KOPT-K1 (cell line): Measurements from ENCODE around the gene FXYD6.

Experiments used
- H3K27ac ChIP-seq: fragments of 200-600 bp; sonication (generic); 2 replicates; pipeline ENCODE4 v1.5.1; 2016; ENCODE audit warnings: antibody characterized with exemption, mild to moderate bottlenecking, low read depth, low read length; ENCODE audit not compliant: poor library complexity, severe bottlenecking
- H3K36me3 ChIP-seq: fragments of 200-600 bp; sonication (generic); 2 replicates; pipeline ENCODE4 v1.5.1; 2017; ENCODE audit warnings: antibody characterized with exemption, mild to moderate bottlenecking, low read length, moderate library complexity; ENCODE audit not compliant: insufficient read depth
- H3K9me3 ChIP-seq: fragments of 200-600 bp; sonication (generic); 2 replicates; pipeline ENCODE4 v1.5.1; 2017; ENCODE audit warnings: antibody characterized with exemption, low read length, mild to moderate bottlenecking; ENCODE audit not compliant: insufficient read depth, poor library complexity, severe bottlenecking

The FXYD6 gene

GRCh38 chr11:117859061-117859460 lies 17.4 kb downstream of the FXYD6 start:
- H3K9me3 ChIP-seq: no peaks in the 10 kb centered on the region
- no peaks in the 10 kb centered on the region for H3K36me3 ChIP-seq
- H3K27ac ChIP-seq: no peak overlapping the region

- Histone ChIP-seq H3K36me3 (no peaks in the 10 kb centered on the region), H3K9me3 (peaks cover 9% of the 10 kb centered on the region), H3K27ac (no peak overlapping the region)
These were observed 18.6 kb downstream of the FXYD6 start for GRCh38 chr11:117857734-117858414.

GRCh38 chr11:117855912-117856651 lies 20.4 kb downstream of the FXYD6 start:
- H3K27ac ChIP-seq: no peak overlapping the region
- H3K36me3 ChIP-seq: no peaks in the 10 kb centered on the region
- peaks cover 18% of the 10 kb centered on the region for H3K9me3 ChIP-seq

DNA sequence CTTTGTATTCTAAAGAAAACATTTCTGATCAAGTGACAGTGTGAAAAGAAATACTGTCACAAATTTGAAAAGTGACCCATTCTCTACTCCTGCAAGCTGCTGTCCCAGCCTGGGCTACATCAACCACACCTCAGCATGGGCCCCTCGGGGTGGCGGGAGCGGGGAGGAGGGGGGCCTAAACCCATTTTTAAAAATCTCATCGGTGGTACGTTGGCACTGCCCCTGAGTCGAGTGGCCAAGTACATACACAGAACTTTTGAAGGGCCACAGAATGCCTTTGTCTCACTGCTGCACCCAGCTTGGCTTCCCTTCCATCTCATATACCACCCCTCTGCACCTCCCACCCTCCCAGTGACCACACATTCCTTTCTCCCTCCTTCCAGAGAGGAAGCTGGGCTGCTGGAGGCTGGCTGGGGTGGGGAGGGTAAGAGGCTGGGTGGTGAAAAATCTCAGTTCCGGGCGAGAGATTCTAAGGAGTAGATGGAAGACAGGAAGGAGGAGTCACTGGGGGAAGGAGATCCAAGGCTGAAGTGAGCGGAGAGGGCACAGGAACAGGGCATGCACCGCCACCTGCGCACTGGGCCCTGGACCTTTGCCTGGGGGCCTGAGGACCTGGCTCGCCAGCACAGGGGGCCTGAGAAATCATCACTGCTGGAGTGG lies 21.1 kb downstream of the FXYD6 start:
- Histone ChIP-seq H3K9me3 (peaks cover 18% of the 10 kb centered on the region), H3K27ac (no peak overlapping the region), H3K36me3 (no peaks in the 10 kb centered on the region)

GRCh38 chr11:117852309-117852708 lies 24.1 kb downstream of the FXYD6 start:
- H3K9me3 ChIP-seq: peaks cover 18% of the 10 kb centered on the region
- H3K27ac ChIP-seq: no peak overlapping the region
- H3K36me3 ChIP-seq: no peaks in the 10 kb centered on the region

DNA sequence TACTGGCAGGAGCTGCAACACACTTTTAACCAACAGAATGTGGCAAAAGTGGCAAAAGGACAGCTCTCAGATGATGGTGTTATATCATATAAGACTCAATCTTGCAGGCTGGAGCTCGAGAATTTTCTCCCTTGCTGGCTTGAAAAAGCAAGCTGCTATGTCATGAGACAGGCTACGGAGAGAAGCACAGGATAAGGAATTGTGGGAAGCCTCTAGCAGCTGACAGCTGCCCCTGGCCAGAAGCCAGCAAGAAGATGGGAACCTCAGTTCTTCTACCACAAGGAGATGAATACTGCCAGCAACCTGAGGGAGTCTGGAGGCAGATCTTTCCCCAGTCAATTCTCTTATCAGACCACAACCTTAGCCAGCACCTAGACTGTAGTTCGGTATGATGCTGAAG lies 24.6 kb downstream of the FXYD6 start:
- H3K9me3 ChIP-seq: peaks cover 18% of the 10 kb centered on the region
- no peak overlapping the region for H3K27ac ChIP-seq
- no peaks in the 10 kb centered on the region for H3K36me3 ChIP-seq

GRCh38 chr11:117851106-117851505 lies 25.4 kb downstream of the FXYD6 start:
- H3K27ac ChIP-seq: no peak overlapping the region

GRCh38 chr11:117849781-117850414 lies 26.6 kb downstream of the FXYD6 start:
- Histone ChIP-seq H3K27ac (no peak overlapping the region), H3K36me3 (no peaks in the 10 kb centered on the region), H3K9me3 (peaks cover 18% of the 10 kb centered on the region)

More at GRCh38 chr11:117851106-117851505, 25.4 kb downstream of the FXYD6 start:
- H3K9me3 ChIP-seq: peaks cover 18% of the 10 kb centered on the region
- no peaks in the 10 kb centered on the region for H3K36me3 ChIP-seq

DNA sequence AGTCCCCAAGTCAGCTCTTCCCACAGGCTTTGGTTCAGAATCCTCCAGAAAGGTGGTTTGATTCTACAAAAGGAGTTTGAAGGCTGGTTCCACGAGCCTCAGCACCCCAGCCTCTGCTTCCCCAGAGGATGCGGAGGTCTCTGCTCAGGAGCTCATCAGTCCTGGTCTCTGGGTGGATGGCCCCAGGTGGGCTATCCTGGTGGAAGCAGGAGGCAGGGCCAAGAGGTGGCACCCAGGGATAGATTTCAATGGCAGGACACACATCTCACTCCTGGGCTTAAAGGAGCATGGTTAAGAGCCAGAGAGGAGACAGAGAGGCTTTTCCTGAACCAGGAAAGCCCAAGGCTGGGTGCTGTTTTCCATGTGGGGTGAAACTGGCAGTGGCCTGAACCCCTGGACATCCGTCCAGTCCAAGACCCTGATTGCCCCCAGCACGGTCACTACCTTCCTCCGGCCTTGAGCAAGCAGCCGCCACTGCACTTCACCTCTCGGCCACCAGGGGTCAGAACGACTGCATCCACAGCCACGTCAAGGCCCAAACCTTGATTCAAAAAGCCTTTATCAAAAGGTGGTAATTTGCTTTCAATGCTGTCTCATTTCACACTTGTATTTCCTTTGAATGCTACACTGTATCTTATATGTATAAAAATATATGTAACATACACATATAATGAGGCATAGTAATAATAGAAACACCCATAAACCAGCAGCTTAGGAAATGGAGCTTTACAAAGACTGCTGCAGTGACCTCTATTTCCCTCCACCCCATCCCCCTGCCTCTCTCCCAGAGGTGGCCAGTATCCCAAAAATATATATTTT lies 32.6 kb downstream of the FXYD6 start:
- H3K36me3 ChIP-seq: no peaks in the 10 kb centered on the region
- H3K9me3 ChIP-seq: no peaks in the 10 kb centered on the region
- H3K27ac ChIP-seq: peak overlapping the region; percentile 28

GRCh38 chr11:117842131-117842941 lies 34.1 kb downstream of the FXYD6 start:
- no peak overlapping the region for H3K27ac ChIP-seq
- H3K9me3 ChIP-seq: no peaks in the 10 kb centered on the region

DNA sequence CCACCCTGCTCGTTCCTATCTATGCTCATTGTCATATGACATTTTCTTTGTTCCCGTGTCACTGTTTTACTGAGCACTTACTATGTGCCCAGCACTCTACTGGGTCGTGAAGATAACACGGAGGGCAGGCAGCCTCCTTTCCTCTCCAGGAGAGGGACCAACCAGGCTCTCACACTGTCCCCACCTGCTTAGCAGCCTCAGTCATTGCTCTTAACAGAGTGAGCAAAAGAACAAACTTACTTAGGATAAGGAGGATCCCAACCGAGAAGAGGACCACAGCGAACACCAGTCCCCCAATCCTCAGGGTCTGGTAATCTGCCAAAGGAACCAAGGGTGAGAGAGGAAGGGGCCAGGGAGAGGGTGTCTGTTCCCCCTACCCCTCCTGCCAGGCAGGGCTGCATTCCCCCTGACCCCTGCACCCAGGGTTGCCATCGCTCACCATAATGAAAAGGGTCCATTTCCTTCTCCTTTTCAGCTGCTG lies 34.9 kb downstream of the FXYD6 start:
- H3K27ac ChIP-seq: no peak overlapping the region
- no peaks in the 10 kb centered on the region for H3K9me3 ChIP-seq
- H3K36me3 ChIP-seq: no peaks in the 10 kb centered on the region

More at GRCh38 chr11:117842131-117842941, 34.1 kb downstream of the FXYD6 start:
- no peaks in the 10 kb centered on the region for H3K36me3 ChIP-seq

DNA sequence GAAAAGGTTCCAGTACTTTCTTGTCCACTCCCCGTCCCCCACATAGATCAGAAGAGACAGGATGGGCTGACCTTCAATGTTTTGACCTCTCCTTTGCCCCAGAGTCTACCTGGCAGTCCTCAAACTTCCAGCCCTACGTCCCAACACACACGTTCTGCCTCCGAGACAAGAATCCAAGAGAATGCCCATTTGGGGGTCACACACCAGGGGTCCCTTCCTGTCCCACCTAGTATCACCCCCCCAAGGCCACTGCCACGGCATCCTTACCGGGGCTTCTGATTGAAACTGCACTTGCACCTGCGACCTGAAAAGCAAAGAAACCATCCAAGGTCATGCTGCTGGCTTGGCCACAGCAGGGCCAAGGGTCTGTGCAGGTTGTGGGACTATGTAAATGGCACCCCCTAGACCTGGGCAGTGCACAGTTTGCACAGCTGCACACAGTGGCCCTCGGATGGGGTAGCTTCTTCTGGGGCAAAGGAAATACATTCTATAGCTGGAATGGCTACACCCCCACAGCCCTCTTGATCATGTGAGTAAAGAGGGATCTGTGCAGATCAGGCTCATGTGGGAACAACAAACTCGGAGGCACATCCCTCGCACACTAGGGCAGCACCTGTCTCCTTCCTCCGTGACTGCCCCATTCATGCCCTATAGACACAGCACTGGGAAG lies 35.4 kb downstream of the FXYD6 start:
- Histone ChIP-seq H3K36me3 (no peaks in the 10 kb centered on the region), H3K27ac (no peak overlapping the region), H3K9me3 (no peaks in the 10 kb centered on the region)
